Effector CD8-positive, alpha-beta T cell (primary cell): ENCODE measurements around the gene DDX10.

Experiments used
- DNase-seq: peaks from one replicate; lab custom pipeline; 2025; lab: John Stamatoyannopoulos, UW

DDX10 gene

DNA sequence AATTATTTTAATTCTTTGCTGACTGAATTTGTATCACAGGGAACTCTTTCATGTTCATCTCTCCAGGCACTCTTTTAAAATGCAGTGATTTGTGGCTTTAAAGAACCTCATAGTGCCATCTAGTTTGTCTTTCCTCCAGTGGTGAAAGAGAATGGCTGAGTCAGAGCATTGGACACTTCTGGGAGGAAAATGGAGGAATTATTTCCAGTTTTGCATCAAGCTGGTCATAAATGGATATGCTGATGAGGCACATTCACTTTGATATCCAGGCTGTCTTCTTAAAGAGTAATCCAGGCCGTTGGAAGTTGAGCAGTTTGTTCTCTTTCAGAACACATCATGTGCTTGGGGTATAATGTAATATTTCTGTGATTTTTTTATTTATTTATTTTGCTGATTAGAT is 273.7 kb downstream of the DDX10 start:
- DNase-seq = no peak

DNA sequence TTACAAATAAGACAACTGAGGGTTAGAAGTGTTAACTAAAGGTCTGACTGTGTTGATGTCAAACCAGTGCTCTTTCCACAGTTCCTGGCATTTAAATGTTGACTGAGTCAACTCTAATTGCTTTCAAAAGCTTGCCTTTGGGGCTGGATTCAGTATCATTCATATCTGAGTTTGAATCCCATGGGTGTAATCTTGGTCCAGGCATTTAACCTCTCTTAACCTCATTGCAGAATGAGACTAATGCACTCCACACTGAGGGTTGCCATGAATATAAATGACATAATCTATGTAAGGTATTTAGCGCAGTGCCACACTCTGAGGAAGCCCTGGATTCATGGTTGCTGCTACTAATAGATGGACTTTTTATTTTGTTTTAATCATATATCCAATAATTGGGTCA is 274.3 kb downstream of the DDX10 start:
- no peak for DNase-seq

DNA sequence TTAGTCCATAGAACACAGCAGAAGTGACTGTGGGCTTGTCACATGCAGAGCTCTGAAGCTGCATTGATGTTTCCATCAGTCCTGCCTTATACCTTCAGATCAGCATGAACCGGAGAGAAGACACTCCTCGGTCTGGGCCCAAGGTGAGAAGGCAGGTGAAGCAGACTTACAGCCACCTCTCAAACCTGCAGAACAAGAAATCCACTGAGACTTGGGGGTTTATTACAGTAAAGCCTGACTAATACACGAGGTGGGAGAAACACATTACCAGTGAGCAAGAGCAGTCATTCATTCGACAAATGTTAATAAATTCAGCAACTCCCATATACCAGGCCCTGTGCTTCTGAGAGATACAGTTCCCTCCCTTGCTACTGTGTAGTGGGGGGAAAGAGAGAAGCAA is 279.0 kb downstream of the DDX10 start:
- no peak for DNase-seq

DNA sequence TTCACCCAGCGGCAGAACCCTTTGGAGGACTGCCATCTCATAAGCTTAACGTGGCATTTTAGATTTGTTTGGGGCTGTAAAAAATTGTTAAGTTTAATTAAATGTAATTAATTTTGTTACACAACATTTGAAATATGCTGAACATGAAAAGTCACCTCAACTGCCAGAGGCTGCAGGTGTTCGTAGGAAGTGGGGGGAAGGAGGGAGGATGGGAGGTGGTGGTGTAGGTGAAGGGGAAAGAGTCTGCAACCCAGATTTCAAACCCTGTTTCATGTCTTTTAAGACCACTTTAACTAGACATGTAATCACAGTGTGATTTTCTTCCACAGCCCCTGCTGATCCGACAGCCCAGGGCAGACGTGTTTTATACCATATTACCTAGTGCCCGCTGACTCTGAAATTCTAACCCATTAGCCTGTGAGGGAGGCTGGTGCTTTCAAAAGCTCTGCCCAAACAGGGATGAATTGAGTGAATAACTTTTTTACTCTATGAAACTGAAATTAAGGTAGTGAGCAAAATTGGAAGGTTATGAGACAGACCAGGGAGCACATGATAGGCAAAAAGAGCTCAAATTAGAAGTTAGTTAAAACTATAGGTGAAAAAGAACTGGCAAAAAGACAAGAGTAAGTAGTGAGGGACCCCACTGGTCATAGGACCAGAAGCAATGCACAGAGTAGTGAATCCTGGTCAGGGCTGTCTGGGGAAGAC is 279.8 kb downstream of the DDX10 start:
- DNase-seq = no peak

DNA sequence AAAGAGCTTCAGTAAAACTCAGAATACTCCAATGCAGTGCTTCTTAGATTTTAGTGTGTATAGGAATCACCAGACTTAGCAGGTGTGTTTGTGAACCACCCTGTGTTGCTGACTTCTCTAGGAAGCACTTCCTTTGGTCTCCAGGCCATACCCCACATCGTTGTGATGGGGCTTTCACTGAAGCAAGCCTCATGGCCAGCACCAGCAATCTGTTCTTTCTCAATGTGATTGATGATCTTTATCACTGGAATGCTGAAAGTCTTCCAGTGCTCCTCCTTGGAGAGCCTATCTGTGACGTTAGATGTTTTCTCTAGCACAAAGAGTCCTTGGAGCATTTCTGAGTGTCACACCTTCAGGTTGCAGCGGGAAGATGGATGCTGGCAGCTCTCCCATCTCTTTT is 280.5 kb downstream of the DDX10 start:
- no peak for DNase-seq

DNA sequence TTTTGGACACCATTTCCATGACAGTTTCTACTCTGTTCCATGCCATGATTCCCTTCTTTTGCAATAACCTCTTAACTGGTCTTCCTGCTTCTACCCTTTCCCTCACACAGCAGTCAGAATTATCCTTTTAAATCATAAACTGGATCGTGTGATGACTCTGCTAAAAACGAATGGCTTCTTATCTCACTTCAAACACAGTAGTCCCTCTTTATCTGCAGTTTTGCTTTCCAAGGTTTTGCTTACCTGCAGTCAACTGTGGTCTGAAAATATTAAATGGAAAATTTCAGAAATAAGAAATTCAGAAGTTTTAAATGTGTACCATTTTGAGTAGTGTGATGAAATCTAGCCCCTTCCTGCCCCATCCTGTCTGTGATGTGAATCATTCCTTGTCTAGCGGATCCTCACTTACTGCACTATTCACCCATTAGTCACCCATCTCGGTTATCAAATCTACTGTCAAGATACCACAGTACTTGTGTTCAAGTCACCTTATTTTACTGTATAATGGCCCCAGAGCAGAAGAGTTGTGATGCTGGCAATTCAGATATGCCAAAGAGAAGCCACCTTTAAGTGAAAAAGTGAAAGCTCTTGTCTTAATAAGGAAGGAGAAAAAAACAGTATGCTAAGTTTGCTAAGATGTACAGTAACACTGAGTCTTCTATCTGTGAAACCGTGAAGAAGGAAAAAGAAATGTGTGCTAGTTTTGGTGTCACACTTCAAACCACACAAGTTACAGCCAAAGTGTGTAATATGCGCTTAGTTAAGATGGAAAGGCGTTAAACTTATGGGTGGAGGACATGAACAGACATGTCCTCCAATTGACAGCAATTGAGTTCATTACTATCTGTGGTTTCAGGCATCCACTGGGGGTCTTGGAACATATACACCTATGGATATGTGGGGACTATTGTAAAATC is 283.0 kb downstream of the DDX10 start:
- no peak for DNase-seq

DNA sequence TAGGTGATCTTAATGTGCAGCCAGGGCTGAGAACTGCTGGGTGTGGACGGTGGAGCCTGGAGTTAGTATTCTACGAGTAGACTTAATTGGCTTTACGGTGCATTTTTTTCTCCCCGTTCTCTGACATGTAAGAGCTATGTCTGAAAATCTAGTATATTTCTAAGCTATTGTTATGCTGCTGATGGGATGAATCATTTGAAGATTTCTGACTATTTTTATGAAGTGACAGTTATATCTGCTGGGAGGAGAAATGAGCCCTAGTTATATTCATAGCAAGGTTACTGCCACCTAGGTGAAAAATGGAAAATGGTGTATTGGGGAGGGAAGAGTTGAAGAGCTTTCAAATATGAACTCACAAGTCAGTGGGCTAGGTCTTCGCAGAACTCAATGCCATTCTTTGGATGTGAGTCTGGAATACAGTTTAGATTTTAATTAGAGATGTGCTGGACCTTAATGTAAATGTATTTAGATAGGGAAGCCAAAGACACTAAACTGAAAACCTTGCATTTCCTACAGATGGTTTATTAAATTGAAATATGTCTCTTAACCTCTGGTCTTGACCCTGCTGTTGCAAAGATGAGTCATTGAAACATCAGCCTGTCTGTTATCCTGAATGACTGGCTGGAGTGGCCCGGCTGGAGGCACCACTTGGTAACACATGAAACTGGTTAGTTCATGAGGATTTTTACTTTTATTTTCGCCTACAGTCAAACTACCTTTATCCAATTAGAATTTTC is 293.7 kb downstream of the DDX10 start:
- DNase-seq = no peak

DNA sequence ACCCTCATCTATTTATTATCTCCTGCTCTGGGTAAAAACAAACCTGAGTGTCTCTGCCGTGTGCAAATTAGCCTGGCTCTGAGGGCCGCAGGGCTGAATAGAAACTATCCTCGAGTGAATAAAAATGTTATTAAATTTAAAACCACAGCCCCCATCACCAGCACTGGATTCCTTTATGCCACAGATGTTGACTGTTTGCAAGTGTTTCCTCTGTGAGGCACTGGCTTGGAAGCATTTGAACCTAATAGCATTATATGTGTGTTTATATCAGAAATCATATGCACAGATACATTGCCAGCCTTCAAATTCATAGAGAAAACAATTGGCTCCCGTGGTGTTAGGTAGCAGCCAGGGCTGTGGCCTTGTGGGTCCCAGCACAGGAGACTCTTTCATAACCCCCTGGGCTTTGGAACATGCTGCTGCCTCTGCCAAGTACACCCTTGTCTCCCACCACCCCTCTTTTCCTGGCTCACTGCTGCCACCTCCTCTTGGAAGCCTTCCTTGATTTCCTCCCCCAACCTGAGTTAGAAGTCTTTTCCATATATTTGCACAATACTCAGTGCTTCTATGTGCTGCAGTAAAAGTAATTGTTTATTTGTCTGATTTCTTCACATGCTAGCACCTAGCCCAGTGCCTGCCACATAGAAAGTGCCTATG is 294.4 kb downstream of the DDX10 start:
- no peak for DNase-seq

DNA sequence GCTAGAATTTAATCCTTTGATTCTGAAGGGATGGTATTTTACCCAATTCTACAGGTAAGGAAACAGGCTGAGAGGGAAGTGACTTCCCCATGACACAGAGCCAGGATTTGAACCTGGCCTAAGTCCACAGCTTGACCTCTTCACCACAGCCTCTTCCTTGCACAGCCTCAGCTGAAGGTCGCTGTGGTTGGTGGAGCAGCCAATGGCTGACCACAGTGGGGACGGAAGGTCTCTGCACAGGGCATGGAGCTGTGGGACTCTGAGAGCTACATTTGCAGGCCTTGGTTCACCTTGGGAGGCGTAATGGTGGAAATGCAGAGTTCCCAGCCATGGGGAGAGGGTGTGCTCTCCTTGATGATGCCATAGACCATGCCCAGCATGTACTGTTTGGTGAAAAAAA is 295.0 kb downstream of the DDX10 start:
- DNase-seq = no peak

DNA sequence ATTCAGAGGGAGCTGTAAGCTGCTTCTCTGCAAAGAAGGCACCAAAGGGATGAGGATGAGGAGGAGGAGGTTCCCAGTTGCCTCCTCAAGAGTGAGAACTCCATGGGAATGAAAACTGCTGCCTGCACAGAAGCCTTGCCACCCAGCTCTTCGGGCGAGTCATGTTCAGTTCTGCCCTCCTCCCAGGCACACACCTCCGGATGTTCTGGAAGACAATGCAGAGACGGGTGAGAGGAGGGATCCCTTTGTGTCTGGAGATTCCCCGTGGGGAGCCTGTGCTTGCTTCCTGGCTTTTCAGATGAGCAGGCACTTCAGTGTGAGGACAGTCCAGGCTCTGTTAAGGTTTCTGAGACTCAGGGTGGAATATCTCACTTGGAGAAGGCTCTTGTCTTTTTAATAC is 295.6 kb downstream of the DDX10 start:
- no peak for DNase-seq

DNA sequence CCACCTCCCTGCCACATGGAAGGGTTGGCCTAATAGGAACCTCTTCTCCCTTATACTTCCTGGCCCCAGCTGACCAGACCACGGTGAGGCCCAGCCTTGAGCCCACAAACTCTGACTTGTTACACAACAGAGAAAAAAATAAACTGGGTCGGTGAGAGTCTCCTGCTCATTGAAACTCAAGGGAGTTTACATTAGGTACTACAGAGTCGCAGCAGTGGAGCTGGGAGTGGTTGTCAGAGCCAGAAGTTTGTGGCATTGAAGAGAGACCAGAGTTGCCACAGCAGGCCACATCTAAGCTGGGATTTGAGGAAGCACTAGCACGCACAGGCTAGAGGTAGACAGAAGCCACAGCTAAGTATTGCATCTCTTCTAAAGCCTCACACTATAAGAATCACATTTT is 296.2 kb downstream of the DDX10 start:
- no peak for DNase-seq

DNA sequence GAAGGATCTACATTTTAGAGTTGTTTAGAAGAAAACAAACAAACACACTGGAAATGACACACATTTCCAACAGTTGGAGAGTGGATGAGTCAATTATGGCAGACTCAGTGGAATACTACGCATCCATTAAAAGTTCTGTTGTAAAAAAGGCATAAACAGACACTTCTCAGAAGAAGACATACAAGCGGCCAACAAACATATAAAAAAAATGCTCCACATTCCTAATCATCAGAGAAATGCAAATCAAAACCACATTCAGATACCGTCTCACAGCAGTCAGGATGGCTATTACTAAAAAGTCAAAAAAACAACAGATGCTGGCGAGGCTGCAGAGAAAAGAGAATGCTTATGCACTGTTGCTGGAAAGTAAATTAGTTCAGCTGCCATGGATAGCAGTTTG is 298.2 kb downstream of the DDX10 start:
- DNase-seq = no peak

DNA sequence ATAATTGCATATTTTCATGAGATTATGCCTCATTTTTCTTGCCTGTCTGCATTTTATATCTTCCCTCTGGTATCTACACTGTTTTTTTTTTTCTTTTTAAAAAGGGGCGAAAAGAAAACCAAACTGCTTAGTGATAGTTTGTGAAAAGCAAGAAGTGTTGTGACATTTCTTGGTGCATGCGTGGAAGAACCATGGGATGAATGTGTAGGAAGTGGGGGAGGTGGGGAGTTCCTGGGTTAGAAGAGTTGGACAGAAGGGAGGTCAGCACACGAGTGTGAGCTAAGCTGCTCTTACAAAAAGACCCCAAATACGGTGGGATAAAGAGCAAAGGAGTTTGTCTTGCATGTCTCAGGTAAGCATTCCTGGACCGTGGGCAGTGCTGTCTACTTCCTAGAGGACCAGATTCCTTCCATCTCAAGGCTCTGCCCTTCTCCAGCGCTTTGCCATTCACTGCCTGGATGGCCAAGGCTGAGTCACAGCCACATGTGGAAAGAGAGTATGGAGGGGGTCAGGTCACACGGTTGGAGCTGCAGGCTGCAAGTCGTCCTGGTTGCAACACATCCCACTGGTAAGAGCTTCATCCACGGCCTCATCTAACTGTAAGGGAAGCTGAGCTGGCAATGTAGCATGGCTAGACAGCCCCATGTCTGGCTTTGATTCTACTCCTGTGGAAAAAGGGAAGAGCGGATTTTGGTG is 300.6 kb downstream of the DDX10 start:
- DNase-seq = no peak

DNA sequence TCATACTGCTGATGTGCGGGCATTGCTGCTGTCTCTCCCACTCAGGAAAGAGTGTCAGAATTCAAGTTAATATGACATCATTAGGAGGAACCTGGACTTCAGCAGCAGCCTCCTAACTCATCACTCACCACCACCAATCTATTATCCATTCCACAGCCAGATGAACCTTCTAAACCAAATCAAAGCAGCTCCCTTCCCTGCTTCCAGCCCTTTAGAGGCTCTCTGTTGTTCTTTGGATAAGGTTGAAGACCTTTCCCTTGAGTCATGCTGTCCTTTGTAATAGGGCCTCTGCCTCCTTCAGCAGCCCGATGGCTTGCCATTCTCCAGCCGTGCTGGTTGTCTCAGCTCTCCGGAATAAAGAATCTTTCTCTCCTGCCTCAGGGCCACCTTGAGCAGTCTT is 301.3 kb downstream of the DDX10 start:
- no peak for DNase-seq

DNA sequence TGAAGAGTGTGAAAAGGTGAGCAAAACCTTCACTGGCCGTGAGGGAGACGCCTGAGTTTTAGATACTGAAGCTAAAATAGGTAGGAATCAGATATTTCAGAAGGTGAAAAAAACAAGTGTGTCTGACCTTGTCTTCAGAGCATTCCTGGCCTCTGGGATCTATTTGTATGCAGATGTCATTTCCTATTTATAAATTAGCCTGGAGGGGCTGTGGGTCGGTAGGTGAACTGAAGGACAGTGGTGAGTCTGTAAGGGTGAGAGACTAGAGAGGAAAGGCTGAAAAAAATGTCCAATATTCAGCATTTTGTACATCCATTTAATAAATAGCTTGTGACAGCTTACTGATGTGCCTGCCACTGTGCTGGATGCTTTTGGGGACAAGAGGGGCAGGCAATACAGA is 302.1 kb downstream of the DDX10 start:
- no peak for DNase-seq

DNA sequence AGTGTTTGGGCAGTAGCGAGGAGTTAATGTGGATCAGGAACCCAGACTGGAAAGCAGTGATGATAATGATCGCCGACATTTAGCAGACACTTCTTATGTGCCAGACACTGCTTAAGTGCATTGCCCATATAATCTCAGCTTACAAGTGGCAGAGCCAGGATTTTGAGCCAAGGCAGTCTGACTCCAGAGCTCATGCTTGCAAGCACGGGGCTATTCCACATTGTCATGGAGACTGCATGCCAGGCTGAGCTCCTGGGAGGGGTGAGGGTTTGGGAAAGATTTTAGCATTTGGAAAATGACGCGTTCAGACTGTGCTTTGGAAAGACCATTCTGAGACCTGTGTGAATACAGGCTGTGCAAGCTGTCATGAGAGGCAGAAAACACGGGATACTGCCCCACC is 302.7 kb downstream of the DDX10 start:
- DNase-seq = no peak

DNA sequence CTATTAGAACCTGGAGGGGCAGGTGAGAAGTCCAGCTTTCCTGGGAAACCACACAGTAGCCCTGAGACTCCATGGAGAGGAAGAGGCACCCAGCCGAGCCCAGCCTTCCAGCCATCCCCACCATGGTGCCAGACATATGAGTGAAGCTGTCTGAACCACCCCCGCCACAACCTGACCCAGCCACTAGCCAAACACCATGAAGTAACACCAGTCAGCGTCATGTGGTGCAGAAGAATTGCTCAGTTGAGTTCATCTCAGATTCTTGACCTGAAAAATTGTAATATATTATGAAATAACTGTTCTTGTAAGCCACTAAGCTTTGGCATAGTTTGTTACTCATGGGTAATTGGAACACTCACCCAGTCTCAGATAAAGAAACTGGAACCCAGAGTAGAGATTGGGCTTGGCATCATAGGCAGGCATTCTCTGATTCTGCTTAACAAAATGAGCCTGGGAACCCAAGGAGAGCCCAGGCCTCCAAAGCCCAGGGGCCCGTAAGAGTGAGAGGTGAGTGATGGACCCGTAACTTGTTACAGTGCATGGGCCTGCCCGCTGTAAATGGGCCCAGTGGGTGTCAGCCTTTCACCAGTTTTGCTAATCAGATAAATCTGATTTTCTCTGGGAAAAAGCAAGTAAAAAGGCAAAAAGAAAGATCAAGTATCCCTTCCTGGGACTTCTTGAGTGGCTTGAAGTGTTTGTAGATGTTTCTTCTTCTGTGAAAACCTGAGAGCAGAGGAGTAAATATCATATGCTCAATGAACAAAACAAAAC is 305.5 kb downstream of the DDX10 start:
- no peak for DNase-seq

DNA sequence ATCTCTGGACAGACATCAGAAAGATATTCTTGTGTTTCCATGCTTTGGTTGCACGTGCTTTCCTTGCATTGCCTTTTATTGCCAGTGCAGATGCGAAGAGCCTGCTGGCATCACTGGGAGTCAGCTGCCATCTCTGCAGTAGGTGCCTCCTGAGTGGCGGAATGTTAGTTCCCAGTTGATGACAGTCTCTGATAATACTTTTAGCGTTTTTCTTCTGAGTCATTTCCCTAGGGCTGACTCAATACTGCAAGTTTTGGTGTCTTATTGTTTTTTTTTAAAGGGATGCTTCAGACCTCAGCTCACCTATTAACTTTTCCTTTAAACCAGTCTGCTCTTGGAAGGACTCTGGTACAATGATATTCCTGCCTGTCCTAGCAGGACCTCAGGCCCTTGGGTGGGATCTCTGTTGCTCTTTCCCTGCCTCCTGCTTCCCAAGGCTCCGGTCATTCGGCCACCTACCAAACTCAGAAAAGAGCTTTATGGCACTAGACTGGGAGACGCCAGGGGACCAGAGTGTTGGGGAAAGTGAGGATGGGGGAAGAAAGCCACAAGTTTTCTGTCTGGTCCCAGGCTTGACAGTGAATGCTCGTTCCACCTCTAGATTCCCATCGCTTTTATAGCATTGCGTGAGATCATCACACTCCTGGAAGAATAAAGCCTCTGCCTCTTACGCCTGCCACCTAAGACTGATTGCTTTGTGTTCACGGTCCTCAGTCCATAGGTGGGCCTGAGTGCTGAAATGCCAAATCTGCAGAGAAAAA is 308.7 kb downstream of the DDX10 start:
- DNase-seq = no peak

DNA sequence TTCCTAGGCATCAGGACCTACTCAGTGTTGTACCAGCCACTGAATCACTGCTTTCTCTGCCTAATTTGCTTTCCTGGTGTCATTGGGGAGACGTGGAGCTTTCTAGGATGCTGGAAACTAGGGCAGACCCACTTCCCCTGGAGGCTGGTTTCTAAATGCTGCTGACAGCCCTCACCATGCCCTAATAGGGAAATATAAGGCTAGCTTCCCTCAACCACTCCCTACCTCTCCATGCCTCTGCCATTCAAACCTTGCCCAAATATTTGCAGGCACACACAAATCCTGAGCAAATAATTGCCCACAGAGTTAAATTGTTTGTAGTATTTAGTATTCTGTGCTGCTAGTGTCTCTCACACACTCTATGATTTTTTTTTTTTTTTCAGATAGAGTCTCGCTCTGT is 310.2 kb downstream of the DDX10 start:
- DNase-seq = no peak

DNA sequence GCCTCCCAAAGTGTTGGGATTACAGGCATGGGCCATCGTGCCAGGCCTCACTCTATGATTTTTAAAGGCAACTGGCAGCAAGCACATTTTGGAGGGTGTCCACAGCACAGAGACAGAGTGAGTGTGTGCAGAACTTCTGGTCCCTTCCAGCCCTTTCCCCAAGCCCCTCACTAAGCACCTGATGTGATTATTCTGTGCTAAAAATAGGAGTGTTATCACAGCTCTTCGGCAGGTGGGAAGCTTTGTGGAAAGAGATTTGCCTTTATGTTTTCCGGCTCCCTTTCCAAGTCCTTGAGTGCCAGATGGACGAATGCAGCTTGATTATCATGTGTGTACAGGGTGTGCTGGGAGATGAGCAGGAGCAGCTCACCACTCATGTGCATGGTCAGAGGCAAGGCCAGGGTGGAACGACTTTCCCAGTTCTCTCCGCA is 310.8 kb downstream of the DDX10 start:
- DNase-seq = no peak
